Measurements from ENCODE around the gene AGMAT.

- TF ChIP-seq, protein P1, sequence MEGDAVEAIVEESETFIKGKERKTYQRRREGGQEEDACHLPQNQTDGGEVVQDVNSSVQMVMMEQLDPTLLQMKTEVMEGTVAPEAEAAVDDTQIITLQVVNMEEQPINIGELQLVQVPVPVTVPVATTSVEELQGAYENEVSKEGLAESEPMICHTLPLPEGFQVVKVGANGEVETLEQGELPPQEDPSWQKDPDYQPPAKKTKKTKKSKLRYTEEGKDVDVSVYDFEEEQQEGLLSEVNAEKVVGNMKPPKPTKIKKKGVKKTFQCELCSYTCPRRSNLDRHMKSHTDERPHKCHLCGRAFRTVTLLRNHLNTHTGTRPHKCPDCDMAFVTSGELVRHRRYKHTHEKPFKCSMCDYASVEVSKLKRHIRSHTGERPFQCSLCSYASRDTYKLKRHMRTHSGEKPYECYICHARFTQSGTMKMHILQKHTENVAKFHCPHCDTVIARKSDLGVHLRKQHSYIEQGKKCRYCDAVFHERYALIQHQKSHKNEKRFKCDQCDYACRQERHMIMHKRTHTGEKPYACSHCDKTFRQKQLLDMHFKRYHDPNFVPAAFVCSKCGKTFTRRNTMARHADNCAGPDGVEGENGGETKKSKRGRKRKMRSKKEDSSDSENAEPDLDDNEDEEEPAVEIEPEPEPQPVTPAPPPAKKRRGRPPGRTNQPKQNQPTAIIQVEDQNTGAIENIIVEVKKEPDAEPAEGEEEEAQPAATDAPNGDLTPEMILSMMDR (conservative IDR thresholded peaks at IDR 0.05 in 1 of 2, IDR thresholded peaks at IDR 0.05 in 1 of 2; ENCODE audit: low read depth in 1 of 2, low read length in 2 of 2) = no peak
- TF ChIP-seq EZH2 (IDR thresholded peaks at IDR 0.05; ENCODE audit: low read length, missing control alignments) = no peak
Measured at GRCh38 chr1:15571266-15571665, 13.6 kb downstream of the AGMAT start.
